ENCODE measurements around the gene OR10K2.
"Not testable (repeated sequence)": the region's sequence is repeated elsewhere in the genome, so short reads cannot be mapped to it uniquely, and the experiment has no call there.

OR10K2 gene

GRCh38 chr1:158398818-158399514 lies 27.1 kb downstream of the OR10K2 start, which contains the start of gene OR10T2:
OR10T2 (minus strand) TSS chr1:158399466; CDS start chr1:158399466, 0 bp downstream.
- peaks cover 4% of the 10 kb centered on the region for H3K4me1 Mint-ChIP-seq (ENCODE audit: low read depth)
- no peak within 1 kb of the TSS for H3K4me3 Mint-ChIP-seq
- peaks cover 34% of the 10 kb centered on the region for H3K27me3 Mint-ChIP-seq
- DNase-seq: no peak
- H3K27ac Mint-ChIP-seq: no peak within 1 kb of the TSS
- no peaks in the 10 kb centered on the region for H3K36me3 Mint-ChIP-seq (ENCODE audit: low read depth)
- no peaks in the 10 kb centered on the region for H3K9me3 Mint-ChIP-seq

DNA sequence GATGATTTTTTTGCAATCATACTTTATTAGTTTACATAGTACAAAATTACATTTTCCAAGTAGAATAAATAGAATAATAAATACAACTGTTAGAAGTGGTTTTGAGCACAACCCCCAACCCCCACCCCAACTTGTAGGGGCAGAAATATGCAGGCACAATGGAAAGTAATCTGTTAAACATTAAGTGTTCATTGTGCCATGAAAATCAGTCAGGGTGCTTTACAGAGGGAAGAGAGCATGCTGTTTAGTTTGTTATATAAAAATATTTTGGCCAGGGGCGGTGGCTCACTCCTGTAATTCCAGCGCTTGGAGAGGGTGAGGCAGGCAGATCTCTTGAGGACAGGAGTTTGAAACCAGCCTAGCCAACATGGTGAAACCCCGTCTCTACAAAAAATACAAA lies 29.4 kb downstream of the OR10K2 start:
- Mint-ChIP-seq H3K27me3 (peaks cover 33% of the 10 kb centered on the region), H3K4me1 (ENCODE audit: low read depth) (peaks cover 4% of the 10 kb centered on the region), H3K27ac (no peak overlapping the region), H3K36me3 (ENCODE audit: low read depth) (no peaks in the 10 kb centered on the region), H3K4me3 (no peak overlapping the region), H3K9me3 (no peaks in the 10 kb centered on the region)
- DNase-seq: no peak

GRCh38 chr1:158393476-158393875 lies 32.6 kb downstream of the OR10K2 start:
- H3K36me3 Mint-ChIP-seq (ENCODE audit: low read depth): no peaks in the 10 kb centered on the region
- no peaks in the 10 kb centered on the region for H3K9me3 Mint-ChIP-seq
- H3K27ac Mint-ChIP-seq: no peak overlapping the region
- H3K27me3 Mint-ChIP-seq: peaks cover 14% of the 10 kb centered on the region
- peaks cover 2% of the 10 kb centered on the region for H3K4me1 Mint-ChIP-seq (ENCODE audit: low read depth)
- DNase-seq: no peak
- H3K4me3 Mint-ChIP-seq: no peak overlapping the region

GRCh38 chr1:158391099-158391498 lies 34.9 kb downstream of the OR10K2 start:
- peaks cover 2% of the 10 kb centered on the region for H3K4me1 Mint-ChIP-seq (ENCODE audit: low read depth)
- DNase-seq: no peak
- H3K27me3 Mint-ChIP-seq: peaks cover 17% of the 10 kb centered on the region
- H3K4me3 Mint-ChIP-seq: no peak overlapping the region
- H3K36me3 Mint-ChIP-seq (ENCODE audit: low read depth): no peaks in the 10 kb centered on the region
- no peak overlapping the region for H3K27ac Mint-ChIP-seq
- peaks cover 2% of the 10 kb centered on the region for H3K9me3 Mint-ChIP-seq

DNA sequence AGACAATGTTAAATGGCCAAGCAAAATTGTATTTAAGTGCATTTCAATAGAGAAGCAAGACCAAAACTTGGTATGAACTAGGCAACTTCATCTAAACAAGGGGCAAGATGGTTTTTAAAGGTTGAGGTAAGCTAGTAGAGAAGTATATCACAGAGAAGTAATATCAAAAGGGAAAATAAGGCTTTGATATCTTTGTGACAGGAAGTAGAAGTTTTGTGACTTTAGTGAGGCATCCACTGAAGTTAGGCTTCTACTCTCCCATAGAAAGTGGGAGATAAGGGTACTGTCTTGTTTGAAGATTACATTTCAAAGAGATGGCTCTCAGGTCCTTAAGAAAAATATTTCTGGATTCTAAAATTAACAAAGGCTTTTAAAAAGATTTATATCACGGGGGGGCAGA lies 35.7 kb downstream of the OR10K2 start:
- peaks cover 2% of the 10 kb centered on the region for H3K9me3 Mint-ChIP-seq
- no peak for DNase-seq
- no peaks in the 10 kb centered on the region for H3K36me3 Mint-ChIP-seq (ENCODE audit: low read depth)
- H3K27ac Mint-ChIP-seq: no peak overlapping the region
- peaks cover 2% of the 10 kb centered on the region for H3K4me1 Mint-ChIP-seq (ENCODE audit: low read depth)
- H3K27me3 Mint-ChIP-seq: peaks cover 18% of the 10 kb centered on the region
- no peak overlapping the region for H3K4me3 Mint-ChIP-seq

DNA sequence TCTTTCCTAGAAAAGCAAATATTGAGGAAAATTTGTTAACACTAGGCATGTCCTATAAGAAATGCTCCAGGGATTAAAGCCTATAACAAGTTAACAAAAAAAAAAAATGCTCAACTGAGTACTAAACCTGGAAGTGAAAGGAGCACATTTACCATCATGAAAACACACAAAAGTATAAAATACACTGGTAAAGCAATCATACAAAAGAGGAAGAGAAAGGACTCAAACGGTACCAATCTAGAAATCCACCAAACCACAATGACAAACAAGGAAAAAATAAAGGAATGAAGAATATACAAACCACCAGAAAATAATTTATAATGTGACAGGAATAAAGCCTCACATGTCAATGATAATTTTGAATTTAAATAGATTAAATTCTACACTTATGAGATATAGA lies 51.2 kb downstream of the OR10K2 start:
- Mint-ChIP-seq H3K4me3 (no peak overlapping the region), H3K27ac (no peak overlapping the region), H3K4me1 (ENCODE audit: low read depth) (peaks cover 11% of the 10 kb centered on the region), H3K9me3 (peaks cover 8% of the 10 kb centered on the region), H3K36me3 (ENCODE audit: low read depth) (no peaks in the 10 kb centered on the region), H3K27me3 (peaks cover 47% of the 10 kb centered on the region)
- DNase-seq: no peak

DNA sequence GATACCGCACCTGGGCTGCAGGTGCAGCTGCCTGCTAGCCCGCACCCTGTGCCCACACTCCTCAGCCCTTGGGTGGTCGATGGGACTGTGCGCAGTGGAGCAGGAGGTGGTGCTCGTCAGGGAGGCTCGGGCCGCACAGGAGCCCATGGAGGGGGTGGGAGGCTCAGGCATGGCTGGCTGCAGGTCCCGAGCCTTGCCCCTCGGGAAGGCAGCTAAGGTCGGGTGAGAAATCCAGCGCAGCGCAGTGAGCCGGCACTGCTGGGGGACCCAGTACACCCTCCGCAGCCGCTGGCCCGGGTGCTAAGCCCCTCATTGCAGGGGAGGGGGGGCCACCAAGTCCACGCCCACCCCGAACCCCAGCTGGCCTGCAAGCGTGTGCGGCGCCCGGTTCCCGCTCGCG lies 51.9 kb downstream of the OR10K2 start:
- H3K4me3 Mint-ChIP-seq; H3K36me3 Mint-ChIP-seq (ENCODE audit: low read depth); H3K27ac Mint-ChIP-seq; H3K9me3 Mint-ChIP-seq; DNase-seq: not testable (repeated sequence)
- Mint-ChIP-seq H3K4me1 (ENCODE audit: low read depth) (peaks cover 11% of the 10 kb centered on the region), H3K27me3 (peaks cover 51% of the 10 kb centered on the region)

DNA sequence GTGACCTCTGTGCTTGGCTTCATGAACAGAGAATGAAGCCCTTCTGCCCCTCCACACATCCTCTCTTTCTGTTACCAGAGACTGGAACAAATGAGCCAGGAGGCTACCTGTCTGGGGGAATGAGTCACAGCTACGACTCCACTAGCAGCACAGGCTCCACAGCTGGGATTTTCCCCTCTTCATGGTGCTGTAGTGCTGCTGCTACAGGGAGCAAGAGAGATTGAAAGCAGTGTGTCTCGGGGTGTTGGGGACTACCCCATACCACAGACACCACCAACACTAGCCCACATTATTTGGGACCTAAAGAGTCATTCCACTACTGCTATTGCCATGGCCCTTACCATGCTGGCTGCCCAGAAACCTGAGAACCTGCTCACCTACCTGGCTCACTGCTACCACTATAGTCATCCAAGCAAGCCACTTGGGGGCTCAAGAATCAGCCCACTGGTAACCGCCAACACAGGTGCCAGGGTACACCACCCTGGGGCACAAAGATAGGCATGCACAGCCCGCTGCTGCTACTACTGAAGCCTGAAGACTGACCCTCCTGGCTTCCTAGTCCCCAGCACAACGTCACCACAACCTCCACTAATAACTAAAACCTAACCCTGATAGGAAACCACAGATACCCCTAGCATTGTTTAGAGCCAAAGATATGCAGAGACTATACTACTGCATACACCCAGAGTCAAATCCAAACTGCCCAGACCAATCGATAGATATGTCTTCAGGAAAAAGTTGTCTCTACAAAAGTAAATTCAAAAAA lies 54.7 kb downstream of the OR10K2 start:
- no peaks in the 10 kb centered on the region for H3K36me3 Mint-ChIP-seq (ENCODE audit: low read depth)
- H3K27me3 Mint-ChIP-seq: peaks cover 56% of the 10 kb centered on the region
- peaks cover 11% of the 10 kb centered on the region for H3K4me1 Mint-ChIP-seq (ENCODE audit: low read depth)

More for the DNA sequence above, 54.7 kb downstream of the OR10K2 start:
- DNase-seq: no peak
- Mint-ChIP-seq H3K4me3 (no peak overlapping the region), H3K27ac (peak overlapping the region; percentile 22), H3K9me3 (peaks cover 8% of the 10 kb centered on the region)

Data from activated T-cell treated with anti-CD3 and anti-CD28 coated beads, Interleukin-2, amount 50 U/mL, for 24 hours (primary cell).